Astrocyte (in vitro differentiated cells and primary cell): ENCODE measurements around the gene NET1.

Source experiments
- EZH2 ChIP-seq: IDR thresholded peaks from 2 replicates; pipeline ENCODE4 v1.6.1; 2012; ENCODE audit warnings: mild to moderate bottlenecking, low read length, inconsistent platforms; ENCODE audit not compliant: insufficient read depth
- TF ChIP-seq, protein P1 (sequence below): IDR thresholded peaks from 2 replicates; pipeline ENCODE4 v1.5.1; 2011; ENCODE audit warnings: low read depth, mild to moderate bottlenecking, inconsistent platforms, low read length, moderate library complexity; ENCODE audit not compliant: insufficient read depth

DNA sequence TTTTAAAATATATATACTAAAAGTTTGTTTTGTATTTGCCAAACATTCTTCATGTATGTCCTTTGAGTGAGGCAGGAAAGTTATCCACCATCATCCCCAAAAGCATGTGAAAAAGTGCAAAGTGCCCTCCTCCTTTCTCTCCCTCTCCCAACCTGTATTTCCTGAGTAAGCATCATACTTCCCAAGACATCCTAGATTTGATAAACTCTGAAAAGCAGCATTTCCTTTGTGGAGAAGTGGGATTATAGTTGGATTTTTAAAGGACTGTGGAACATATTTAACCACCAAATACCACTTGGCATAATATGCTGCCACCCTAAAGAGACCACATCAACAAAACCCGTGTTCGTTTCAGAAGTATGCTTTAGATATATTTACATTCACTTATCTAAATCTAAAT lies 36.9 kb downstream of the NET1 start:
- TF ChIP-seq, protein P1, sequence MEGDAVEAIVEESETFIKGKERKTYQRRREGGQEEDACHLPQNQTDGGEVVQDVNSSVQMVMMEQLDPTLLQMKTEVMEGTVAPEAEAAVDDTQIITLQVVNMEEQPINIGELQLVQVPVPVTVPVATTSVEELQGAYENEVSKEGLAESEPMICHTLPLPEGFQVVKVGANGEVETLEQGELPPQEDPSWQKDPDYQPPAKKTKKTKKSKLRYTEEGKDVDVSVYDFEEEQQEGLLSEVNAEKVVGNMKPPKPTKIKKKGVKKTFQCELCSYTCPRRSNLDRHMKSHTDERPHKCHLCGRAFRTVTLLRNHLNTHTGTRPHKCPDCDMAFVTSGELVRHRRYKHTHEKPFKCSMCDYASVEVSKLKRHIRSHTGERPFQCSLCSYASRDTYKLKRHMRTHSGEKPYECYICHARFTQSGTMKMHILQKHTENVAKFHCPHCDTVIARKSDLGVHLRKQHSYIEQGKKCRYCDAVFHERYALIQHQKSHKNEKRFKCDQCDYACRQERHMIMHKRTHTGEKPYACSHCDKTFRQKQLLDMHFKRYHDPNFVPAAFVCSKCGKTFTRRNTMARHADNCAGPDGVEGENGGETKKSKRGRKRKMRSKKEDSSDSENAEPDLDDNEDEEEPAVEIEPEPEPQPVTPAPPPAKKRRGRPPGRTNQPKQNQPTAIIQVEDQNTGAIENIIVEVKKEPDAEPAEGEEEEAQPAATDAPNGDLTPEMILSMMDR = no peak
- no peak for TF ChIP-seq EZH2
